Keratinocyte (primary cell): Measurements from ENCODE around the gene SETBP1. TPM values are rescaled to one million over a fixed set of nuclear protein-coding genes. Genes with fewer than 3 reads are reported as not detected.

ENCODE experiments used
- DNase-seq: peaks from one replicate; pipeline ENCODE4 v3.0.0-alpha.2; 2011; ENCODE audit warnings: low read depth, missing footprints, low spot score
- FAIRE-seq: peaks from 2 replicates; lab custom pipeline; 2011; peaks lifted over from hg19 to GRCh38; lab: Jason Lieb, UNC
- H2AFZ ChIP-seq: 2 replicates; pipeline ENCODE4 v1.6.0; 2012; ENCODE audit warnings: low read length, control low read depth, inconsistent platforms; ENCODE audit not compliant: control insufficient read depth
- H3K27ac ChIP-seq: 2 replicates; pipeline ENCODE4 v1.5.1; 2011; ENCODE audit warnings: low read length; ENCODE audit not compliant: control insufficient read depth, insufficient read depth
- H3K27me3 ChIP-seq: 3 replicates; pipeline ENCODE4 v1.6.0; 2011; ENCODE audit warnings: low read length; ENCODE audit not compliant: control insufficient read depth, insufficient read depth; ENCODE audit errors: extremely low read depth
- H3K36me3 ChIP-seq, 2 experiments: 2 replicates in 1 of 2; 3 replicates in 1 of 2; pipeline ENCODE4 v1.5.1; 2011; ENCODE audit warnings: low read length in 2 of 2, mild to moderate bottlenecking in 1 of 2; ENCODE audit not compliant: control insufficient read depth in 2 of 2, insufficient read depth in 2 of 2; ENCODE audit errors: extremely low read depth in 1 of 2
- H3K4me1 ChIP-seq: 3 replicates; pipeline ENCODE4 v1.5.1; 2011; ENCODE audit warnings: low read length; ENCODE audit not compliant: control insufficient read depth, insufficient read depth; ENCODE audit errors: extremely low read depth
- H3K4me2 ChIP-seq: 3 replicates; pipeline ENCODE4 v1.6.0; 2011; ENCODE audit warnings: low read depth, low read length; ENCODE audit not compliant: control insufficient read depth, insufficient read depth; ENCODE audit errors: extremely low read depth
- H3K4me3 ChIP-seq, 3 experiments: fragments of 200-600 bp in 1 of 3; sonication (generic) in 1 of 3; 2 replicates in 2 of 3; 3 replicates in 1 of 3; pipeline ENCODE4 v1.5.1; 2011 to 2016; ENCODE audit warnings: low read length in 3 of 3, mild to moderate bottlenecking in 3 of 3, control low read depth in 2 of 3, inconsistent platforms in 1 of 3, low read depth in 1 of 3, mixed read lengths in 1 of 3, mixed run types in 1 of 3, moderate library complexity in 1 of 3; ENCODE audit not compliant: control insufficient read depth in 2 of 3, insufficient read depth in 2 of 3; ENCODE audit errors: extremely low read depth in 1 of 3
- H3K79me2 ChIP-seq: 2 replicates; pipeline ENCODE4 v1.6.0; 2012; ENCODE audit warnings: low read length; ENCODE audit not compliant: control insufficient read depth, insufficient read depth
- H3K9ac ChIP-seq: 3 replicates; pipeline ENCODE4 v1.6.0; 2011; ENCODE audit warnings: low read length; ENCODE audit not compliant: control insufficient read depth, insufficient read depth; ENCODE audit errors: extremely low read depth
- H3K9me1 ChIP-seq: 3 replicates; pipeline ENCODE4 v1.6.0; 2011; ENCODE audit warnings: low read length; ENCODE audit not compliant: control insufficient read depth, insufficient read depth; ENCODE audit errors: extremely low read depth
- H3K9me3 ChIP-seq: 2 replicates; pipeline ENCODE4 v1.5.1; 2012; ENCODE audit warnings: low read depth, low read length; ENCODE audit not compliant: control insufficient read depth
- H4K20me1 ChIP-seq: 3 replicates; pipeline ENCODE4 v1.6.0; 2011; ENCODE audit warnings: low read length; ENCODE audit not compliant: control insufficient read depth, insufficient read depth; ENCODE audit errors: extremely low read depth
- EZH2 ChIP-seq: IDR thresholded peaks from one replicate; pipeline ENCODE4 v1.6.1; 2012; ENCODE audit warnings: inconsistent platforms, mild to moderate bottlenecking, low read length, moderate library complexity
- dilution Hi-C: fragments of 300-500 bp; cut with MboI; formaldehyde crosslinking; loops from one replicate; pipeline ENCODE4 v1.7.0; 2020; ENCODE audit warnings: low sequenced_read_pairs; ENCODE audit not compliant: extremely low pct_ligation_motif_present
- polyA plus RNA-seq, 5 experiments: library from polyadenylated mRNA; depleted of rRNA in 3 of 5; stranded (reverse) in 3 of 5; stranded (forward) in 1 of 5; unstranded in 1 of 5; fragments of >200 nt; gene quantifications; 1 replicate in 1 of 5; 2 replicates in 3 of 5; 3 replicates in 1 of 5; pipeline versions ENCODE4 v1.2.1 to v1.2.3, GENCODE V29; 2011 to 2012; ENCODE audit warnings: missing spikeins in 2 of 5, low read depth in 1 of 5, low replicate concordance in 1 of 5
- TF ChIP-seq, protein P1 (sequence below), 3 experiments: IDR thresholded peaks in 1 of 3; conservative IDR thresholded peaks in 1 of 3; optimal IDR thresholded peaks in 1 of 3; 2 replicates in 2 of 3; 3 replicates in 1 of 3; pipeline versions ENCODE3 to v1.5.1; 2011; ENCODE audit warnings: low read length in 3 of 3, mild to moderate bottlenecking in 3 of 3, moderate library complexity in 2 of 3, control low read depth in 1 of 3, inconsistent platforms in 1 of 3; ENCODE audit not compliant: insufficient read depth in 2 of 3; ENCODE audit errors: extremely low read depth in 1 of 3

The SETBP1 gene
- polyA plus RNA-seq, 1 donor (not counting 4 experiments of a cell fraction or from before 2014, with no cell fraction given) = 3.3 TPM

GRCh38 chr18:44783371-44783770 lies 102.7 kb downstream of the SETBP1 start:
- Histone ChIP-seq H3K9ac (no peak overlapping the region), H3K4me1 (no peaks in the 10 kb centered on the region), H3K27ac (no peak overlapping the region), H3K4me2 (no peak overlapping the region), H3K9me3 (no peaks in the 10 kb centered on the region), H4K20me1 (no peaks in the 10 kb centered on the region), H3K79me2 (no peaks in the 10 kb centered on the region), H2AFZ (no peak overlapping the region), H3K4me3 (no peak overlapping the region), H3K27me3 (no peaks in the 10 kb centered on the region), H3K9me1 (no peaks in the 10 kb centered on the region), H3K36me3 (no peaks in the 10 kb centered on the region)
- FAIRE-seq = no peak
- dilution Hi-C loops = no loop called here
- TF ChIP-seq EZH2 = no peak
- no peak for DNase-seq

GRCh38 chr18:44786257-44786656 lies 105.6 kb downstream of the SETBP1 start:
- no peaks in the 10 kb centered on the region for H4K20me1 ChIP-seq
- peaks cover 18% of the 10 kb centered on the region for H3K4me1 ChIP-seq
- no peak for TF ChIP-seq EZH2
- TF ChIP-seq, protein P1, sequence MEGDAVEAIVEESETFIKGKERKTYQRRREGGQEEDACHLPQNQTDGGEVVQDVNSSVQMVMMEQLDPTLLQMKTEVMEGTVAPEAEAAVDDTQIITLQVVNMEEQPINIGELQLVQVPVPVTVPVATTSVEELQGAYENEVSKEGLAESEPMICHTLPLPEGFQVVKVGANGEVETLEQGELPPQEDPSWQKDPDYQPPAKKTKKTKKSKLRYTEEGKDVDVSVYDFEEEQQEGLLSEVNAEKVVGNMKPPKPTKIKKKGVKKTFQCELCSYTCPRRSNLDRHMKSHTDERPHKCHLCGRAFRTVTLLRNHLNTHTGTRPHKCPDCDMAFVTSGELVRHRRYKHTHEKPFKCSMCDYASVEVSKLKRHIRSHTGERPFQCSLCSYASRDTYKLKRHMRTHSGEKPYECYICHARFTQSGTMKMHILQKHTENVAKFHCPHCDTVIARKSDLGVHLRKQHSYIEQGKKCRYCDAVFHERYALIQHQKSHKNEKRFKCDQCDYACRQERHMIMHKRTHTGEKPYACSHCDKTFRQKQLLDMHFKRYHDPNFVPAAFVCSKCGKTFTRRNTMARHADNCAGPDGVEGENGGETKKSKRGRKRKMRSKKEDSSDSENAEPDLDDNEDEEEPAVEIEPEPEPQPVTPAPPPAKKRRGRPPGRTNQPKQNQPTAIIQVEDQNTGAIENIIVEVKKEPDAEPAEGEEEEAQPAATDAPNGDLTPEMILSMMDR (optimal IDR thresholded peaks at IDR 0.05 in 1 of 3, IDR thresholded peaks at IDR 0.05 in 1 of 3, conservative IDR thresholded peaks at IDR 0.05 in 1 of 3; ENCODE audit: extremely low read depth in 1 of 3, insufficient read depth in 2 of 3, low read length in 3 of 3) = no peak
- no peak overlapping the region for H3K27ac ChIP-seq
- no peaks in the 10 kb centered on the region for H3K9me1 ChIP-seq
- no peak overlapping the region for H3K9ac ChIP-seq
- H3K4me3 ChIP-seq = no peak overlapping the region
- no peaks in the 10 kb centered on the region for H3K36me3 ChIP-seq
- FAIRE-seq (no peak), DNase-seq (no peak)
- H3K27me3 ChIP-seq = no peaks in the 10 kb centered on the region
- H3K4me2 ChIP-seq = no peak overlapping the region
- no peaks in the 10 kb centered on the region for H3K79me2 ChIP-seq
- H3K9me3 ChIP-seq = no peaks in the 10 kb centered on the region
- no peak overlapping the region for H2AFZ ChIP-seq
- dilution Hi-C loops = no loop called here

DNA sequence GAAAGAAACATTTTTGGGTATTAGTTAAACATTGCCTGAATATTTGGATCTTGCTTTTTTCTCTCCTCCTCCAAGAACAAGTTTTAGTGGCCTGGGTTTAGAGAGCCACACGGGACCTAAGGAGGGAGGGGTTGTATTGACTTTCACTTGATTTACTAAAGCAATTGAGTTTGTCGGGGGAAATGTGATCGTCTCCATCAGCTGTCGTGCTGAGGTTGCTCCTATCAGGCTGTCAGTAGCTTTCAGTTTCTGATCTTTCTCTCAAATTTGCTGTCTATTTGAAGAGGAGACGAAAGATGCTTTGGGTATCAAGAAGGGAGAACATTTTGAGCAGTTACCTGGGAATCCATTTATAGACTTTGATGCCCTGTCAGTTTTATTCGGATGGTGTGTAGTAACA lies 106.0 kb downstream of the SETBP1 start:
- no peak overlapping the region for H3K4me3 ChIP-seq
- no peak for FAIRE-seq
- H3K27me3 ChIP-seq = no peaks in the 10 kb centered on the region
- H4K20me1 ChIP-seq = no peaks in the 10 kb centered on the region
- DNase-seq = no peak
- no peaks in the 10 kb centered on the region for H3K9me3 ChIP-seq
- H3K9ac ChIP-seq = no peak overlapping the region
- peaks cover 18% of the 10 kb centered on the region for H3K4me1 ChIP-seq
- no peak overlapping the region for H3K4me2 ChIP-seq
- no peak overlapping the region for H2AFZ ChIP-seq
- no peak overlapping the region for H3K27ac ChIP-seq
- TF ChIP-seq, protein P1 (optimal IDR thresholded peaks at IDR 0.05 in 1 of 3, IDR thresholded peaks at IDR 0.05 in 1 of 3, conservative IDR thresholded peaks at IDR 0.05 in 1 of 3; ENCODE audit: extremely low read depth in 1 of 3, insufficient read depth in 2 of 3, low read length in 3 of 3) = no peak
- no peak for TF ChIP-seq EZH2
- no peaks in the 10 kb centered on the region for H3K79me2 ChIP-seq
- no peaks in the 10 kb centered on the region for H3K36me3 ChIP-seq
- H3K9me1 ChIP-seq = no peaks in the 10 kb centered on the region
- dilution Hi-C loops = no loop called here
